Neutrophil (primary cell): ENCODE data around the gene PIGX.

Source experiments
- H3K27ac ChIP-seq: fragments of 200-600 bp; sonication (generic); 2 replicates; pipeline ENCODE4 v1.5.1; 2016; ENCODE audit warnings: mild to moderate bottlenecking, moderate library complexity
- H3K27me3 ChIP-seq: fragments of 200-600 bp; sonication (generic); 2 replicates; pipeline ENCODE4 v1.6.0; 2016; ENCODE audit warnings: mild to moderate bottlenecking
- H3K36me3 ChIP-seq: fragments of 200-600 bp; sonication (generic); 2 replicates; pipeline ENCODE4 v1.5.1; 2017
- H3K4me1 ChIP-seq, 2 experiments: fragments of 200-600 bp in 1 of 2; sonication (generic) in 1 of 2; 1 replicate in 1 of 2; 2 replicates in 1 of 2; pipeline versions ENCODE4 v1.5.1 to v1.6.1; 2013 to 2016; ENCODE audit warnings: low read depth in 1 of 2, low read length in 1 of 2, mild to moderate bottlenecking in 1 of 2, moderate library complexity in 1 of 2; ENCODE audit not compliant: control insufficient read depth in 1 of 2, insufficient read depth in 1 of 2
- H3K4me3 ChIP-seq, 2 experiments: fragments of 200-600 bp in 1 of 2; sonication (generic) in 1 of 2; 1 replicate in 1 of 2; 2 replicates in 1 of 2; pipeline ENCODE4 v1.5.1; 2013 to 2016; ENCODE audit warnings: low read depth in 1 of 2, low read length in 1 of 2, mild to moderate bottlenecking in 1 of 2, moderate library complexity in 1 of 2
- H3K9me3 ChIP-seq: fragments of 200-600 bp; sonication (generic); 2 replicates; pipeline ENCODE4 v1.5.1; 2016
- CTCF ChIP-seq: fragments of 200-600 bp; sonication (generic); IDR thresholded peaks from 2 replicates; pipeline ENCODE4 v1.5.1; 2016; ENCODE audit warnings: antibody characterized with exemption

Gene PIGX

GRCh38 chr3:196686436-196686835, 25.7 kb upstream of the PIGX start:
- Histone ChIP-seq H3K36me3 (no peaks in the 10 kb centered on the region), H3K4me3 (no peak overlapping the region), H3K9me3 (no peaks in the 10 kb centered on the region), H3K27me3 (no peaks in the 10 kb centered on the region), H3K27ac (peak overlapping the region; percentile 99), H3K4me1 (peaks cover 71 to 73% of the 10 kb centered on the region in 2 experiments)
- TF ChIP-seq CTCF = no peak

DNA sequence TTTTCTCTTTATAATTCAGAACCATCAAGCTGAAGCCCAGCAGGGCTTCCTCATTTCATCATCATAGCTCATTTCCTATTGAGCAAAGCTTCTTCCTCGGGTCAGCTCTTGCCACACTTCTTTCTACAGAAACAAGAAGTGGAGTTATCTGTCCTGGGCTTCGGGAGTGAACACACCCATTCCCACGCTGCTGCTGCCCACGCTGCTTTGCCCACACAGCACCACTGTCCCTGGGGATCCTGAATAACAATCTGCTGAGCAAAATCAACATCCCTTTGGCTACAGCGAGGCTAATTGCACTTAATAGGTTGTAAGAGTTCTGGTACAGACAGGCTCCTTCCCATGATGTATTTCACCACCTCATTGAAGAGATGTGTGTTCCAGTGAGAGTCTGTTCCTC, 23.8 kb upstream of the PIGX start:
- Histone ChIP-seq H3K4me1 (peaks cover 90 to 92% of the 10 kb centered on the region in 2 experiments), H3K9me3 (no peaks in the 10 kb centered on the region), H3K4me3 (peak overlapping the region; percentile 37 to 53), H3K36me3 (no peaks in the 10 kb centered on the region), H3K27ac (peak overlapping the region; percentile 99), H3K27me3 (no peaks in the 10 kb centered on the region)
- peak; percentile 23 for TF ChIP-seq CTCF

DNA sequence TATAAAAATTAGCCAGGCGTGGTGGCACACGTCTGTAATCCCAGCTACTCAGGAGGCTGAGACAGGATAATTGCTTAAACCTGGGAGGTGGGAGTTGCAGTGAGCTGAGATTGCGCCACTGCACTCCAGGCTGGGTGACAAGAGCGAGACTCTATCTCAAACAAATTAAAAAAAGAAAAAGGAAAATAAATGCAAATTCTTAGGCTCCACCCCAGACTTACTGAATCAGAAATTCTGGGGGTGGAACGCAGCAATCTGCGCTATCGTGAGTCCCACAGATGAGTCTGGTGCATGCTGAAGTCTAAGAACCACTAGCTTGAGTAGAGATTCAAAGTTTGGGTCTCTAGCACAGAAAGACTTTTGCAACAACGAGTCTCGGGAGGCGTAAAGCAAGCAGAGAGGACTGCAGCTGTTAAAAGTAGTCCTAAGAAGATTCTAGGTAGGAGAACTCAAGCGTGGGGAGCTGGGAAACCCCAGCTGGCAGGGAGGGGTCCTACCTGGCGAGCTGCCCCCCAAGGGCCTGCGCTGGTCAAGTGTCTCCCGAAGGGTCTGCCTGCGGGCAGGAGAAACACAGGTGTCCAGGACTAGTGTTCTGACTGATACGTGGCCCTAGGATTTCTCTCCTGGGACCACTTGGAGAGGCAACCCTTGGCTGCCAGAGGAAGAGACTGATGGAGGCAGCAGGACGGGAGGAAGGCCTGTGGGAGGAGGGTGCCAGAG, 22.1 kb upstream of the PIGX start:
- Histone ChIP-seq H3K4me3 (peak overlapping the region; percentile 38 to 55), H3K4me1 (peaks cover 88 to 92% of the 10 kb centered on the region in 2 experiments), H3K9me3 (no peaks in the 10 kb centered on the region), H3K36me3 (no peaks in the 10 kb centered on the region), H3K27me3 (no peaks in the 10 kb centered on the region), H3K27ac (peak overlapping the region; percentile 99)
- TF ChIP-seq CTCF = no peak

- no peak for TF ChIP-seq CTCF
- peaks cover 75 to 79% of the 10 kb centered on the region in 2 experiments for H3K4me1 ChIP-seq
Observed at GRCh38 chr3:196691386-196691785, 20.8 kb upstream of the PIGX start.

DNA sequence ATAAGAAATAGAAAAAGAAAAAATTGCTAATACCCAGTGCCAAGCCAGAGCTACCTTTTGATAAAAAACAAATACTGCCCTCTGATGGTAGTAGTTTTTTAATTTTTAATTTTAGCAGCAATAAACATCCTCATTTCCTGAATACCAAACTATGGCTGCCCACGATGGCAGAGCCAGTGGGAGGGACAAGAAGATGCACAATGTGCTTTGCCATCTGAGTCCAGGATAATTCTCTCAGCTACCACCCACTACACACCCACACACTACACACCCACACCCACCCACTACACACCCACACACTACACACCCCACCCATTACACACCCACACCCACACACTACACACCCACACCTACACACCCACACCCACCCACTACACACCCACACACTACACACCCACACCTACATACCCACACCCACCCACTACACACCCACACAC, 18.0 kb upstream of the PIGX start:
- no peaks in the 10 kb centered on the region for H3K9me3 ChIP-seq
- no peak for TF ChIP-seq CTCF

More at GRCh38 chr3:196691386-196691785, 20.8 kb upstream of the PIGX start:
- Histone ChIP-seq H3K4me3 (peak overlapping the region; percentile 38 to 55), H3K27me3 (no peaks in the 10 kb centered on the region), H3K27ac (peak overlapping the region; percentile 99), H3K36me3 (no peaks in the 10 kb centered on the region), H3K9me3 (no peaks in the 10 kb centered on the region)

More for the DNA sequence above, 18.0 kb upstream of the PIGX start:
- H3K36me3 ChIP-seq = no peaks in the 10 kb centered on the region
- peaks cover 47 to 51% of the 10 kb centered on the region in 2 experiments for H3K4me1 ChIP-seq
- H3K27me3 ChIP-seq = no peaks in the 10 kb centered on the region
- H3K27ac ChIP-seq = no peak overlapping the region
- peak overlapping the region in 1 of 2 experiments; percentile 55 for H3K4me3 ChIP-seq
